ENCODE data around the gene AMN. TPM values are rescaled to one million over a fixed set of nuclear protein-coding genes. Genes with fewer than 3 reads are reported as not detected.
A peak's percentile ranks its signal among the peaks of the same experiment; 100 is the strongest.

AMN gene
- total RNA-seq, 1 donor from 2014 or later, result 0.30 TPM

GRCh38 chr14:102909911-102910310, 12.6 kb upstream of the AMN start:
- no peaks in the 10 kb centered on the region for H3K9me3 Mint-ChIP-seq (ENCODE audit: low read depth)
- peak; percentile 65 for DNase-seq (ENCODE audit: low spot score)
- H3K36me3 Mint-ChIP-seq (ENCODE audit: low read depth), result peaks cover 7% of the 10 kb centered on the region
- H3K4me1 Mint-ChIP-seq (ENCODE audit: low read depth), result no peaks in the 10 kb centered on the region
- H3K27ac Mint-ChIP-seq (ENCODE audit: unreplicated experiment), result no peak overlapping the region
- TF ChIP-seq, protein P1, sequence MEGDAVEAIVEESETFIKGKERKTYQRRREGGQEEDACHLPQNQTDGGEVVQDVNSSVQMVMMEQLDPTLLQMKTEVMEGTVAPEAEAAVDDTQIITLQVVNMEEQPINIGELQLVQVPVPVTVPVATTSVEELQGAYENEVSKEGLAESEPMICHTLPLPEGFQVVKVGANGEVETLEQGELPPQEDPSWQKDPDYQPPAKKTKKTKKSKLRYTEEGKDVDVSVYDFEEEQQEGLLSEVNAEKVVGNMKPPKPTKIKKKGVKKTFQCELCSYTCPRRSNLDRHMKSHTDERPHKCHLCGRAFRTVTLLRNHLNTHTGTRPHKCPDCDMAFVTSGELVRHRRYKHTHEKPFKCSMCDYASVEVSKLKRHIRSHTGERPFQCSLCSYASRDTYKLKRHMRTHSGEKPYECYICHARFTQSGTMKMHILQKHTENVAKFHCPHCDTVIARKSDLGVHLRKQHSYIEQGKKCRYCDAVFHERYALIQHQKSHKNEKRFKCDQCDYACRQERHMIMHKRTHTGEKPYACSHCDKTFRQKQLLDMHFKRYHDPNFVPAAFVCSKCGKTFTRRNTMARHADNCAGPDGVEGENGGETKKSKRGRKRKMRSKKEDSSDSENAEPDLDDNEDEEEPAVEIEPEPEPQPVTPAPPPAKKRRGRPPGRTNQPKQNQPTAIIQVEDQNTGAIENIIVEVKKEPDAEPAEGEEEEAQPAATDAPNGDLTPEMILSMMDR (IDR thresholded peaks at IDR 0.05), result no peak
- no peak overlapping the region for H3K4me3 Mint-ChIP-seq (ENCODE audit: unreplicated experiment)
- no peaks in the 10 kb centered on the region for H3K27me3 Mint-ChIP-seq (ENCODE audit: low read depth)

GRCh38 chr14:102910442-102910841, 12.0 kb upstream of the AMN start:
- H3K27me3 Mint-ChIP-seq (ENCODE audit: low read depth), result no peaks in the 10 kb centered on the region
- H3K27ac Mint-ChIP-seq (ENCODE audit: unreplicated experiment), result no peak overlapping the region
- peak; percentile 72 for DNase-seq (ENCODE audit: low spot score)
- peaks cover 4% of the 10 kb centered on the region for H3K36me3 Mint-ChIP-seq (ENCODE audit: low read depth)
- H3K4me3 Mint-ChIP-seq (ENCODE audit: unreplicated experiment), result no peak overlapping the region
- H3K9me3 Mint-ChIP-seq (ENCODE audit: low read depth), result no peaks in the 10 kb centered on the region
- TF ChIP-seq, protein P1 (IDR thresholded peaks at IDR 0.05), result no peak
- H3K4me1 Mint-ChIP-seq (ENCODE audit: low read depth), result no peaks in the 10 kb centered on the region

GRCh38 chr14:102911541-102911951, 10.9 kb upstream of the AMN start:
- peaks cover 4% of the 10 kb centered on the region for H3K36me3 Mint-ChIP-seq (ENCODE audit: low read depth)
- no peak overlapping the region for H3K27ac Mint-ChIP-seq (ENCODE audit: unreplicated experiment)
- no peaks in the 10 kb centered on the region for H3K27me3 Mint-ChIP-seq (ENCODE audit: low read depth)
- DNase-seq (ENCODE audit: low spot score), result peak; percentile 75
- H3K9me3 Mint-ChIP-seq (ENCODE audit: low read depth), result no peaks in the 10 kb centered on the region
- no peaks in the 10 kb centered on the region for H3K4me1 Mint-ChIP-seq (ENCODE audit: low read depth)
- H3K4me3 Mint-ChIP-seq (ENCODE audit: unreplicated experiment), result no peak overlapping the region
- TF ChIP-seq, protein P1 (IDR thresholded peaks at IDR 0.05), result no peak

DNA sequence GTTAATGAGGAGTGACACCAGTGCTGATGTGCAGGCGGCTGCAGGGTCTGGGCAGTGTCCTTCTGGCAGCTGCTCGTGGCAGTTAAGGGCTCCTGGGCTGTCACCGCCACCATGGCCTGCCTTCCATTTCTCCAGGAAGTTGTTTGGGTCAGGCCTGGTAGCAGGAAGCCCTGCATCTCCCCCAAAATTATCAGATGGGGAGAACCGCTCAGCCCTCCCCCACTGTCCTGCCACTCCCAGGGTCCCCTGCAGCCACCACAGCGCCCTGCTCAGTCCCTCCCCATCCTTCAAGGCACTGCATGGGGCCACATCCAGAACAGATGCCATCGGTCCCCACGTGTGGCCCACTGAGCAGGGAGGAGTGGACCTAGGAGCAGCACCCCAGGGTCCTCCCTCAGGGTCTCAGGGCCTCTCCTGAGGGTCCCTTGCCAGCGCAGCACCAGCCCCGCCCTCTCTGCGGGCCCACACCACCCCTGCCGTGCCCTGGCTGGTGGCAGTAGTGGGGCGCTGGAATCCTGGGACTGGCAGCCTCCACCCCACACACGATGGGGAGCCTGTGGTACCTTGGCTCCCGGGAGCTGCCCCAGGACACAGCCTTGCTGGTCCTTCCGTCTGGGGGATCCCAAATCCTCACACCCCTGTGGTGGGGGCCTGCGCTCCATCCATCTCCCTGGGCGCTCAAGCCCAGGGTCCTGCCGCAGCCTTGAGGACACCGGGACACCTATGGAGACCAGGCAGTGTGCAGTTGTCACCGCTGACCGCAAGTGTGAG, 10.3 kb upstream of the AMN start:
- DNase-seq (ENCODE audit: low spot score), result peak; percentile 74
- Mint-ChIP-seq H3K4me1 (ENCODE audit: low read depth) (no peaks in the 10 kb centered on the region), H3K4me3 (ENCODE audit: unreplicated experiment) (no peak overlapping the region), H3K36me3 (ENCODE audit: low read depth) (peaks cover 2% of the 10 kb centered on the region), H3K27me3 (ENCODE audit: low read depth) (no peaks in the 10 kb centered on the region), H3K27ac (ENCODE audit: unreplicated experiment) (no peak overlapping the region), H3K9me3 (ENCODE audit: low read depth) (no peaks in the 10 kb centered on the region)
- TF ChIP-seq, protein P1 (IDR thresholded peaks at IDR 0.05), result no peak

DNA sequence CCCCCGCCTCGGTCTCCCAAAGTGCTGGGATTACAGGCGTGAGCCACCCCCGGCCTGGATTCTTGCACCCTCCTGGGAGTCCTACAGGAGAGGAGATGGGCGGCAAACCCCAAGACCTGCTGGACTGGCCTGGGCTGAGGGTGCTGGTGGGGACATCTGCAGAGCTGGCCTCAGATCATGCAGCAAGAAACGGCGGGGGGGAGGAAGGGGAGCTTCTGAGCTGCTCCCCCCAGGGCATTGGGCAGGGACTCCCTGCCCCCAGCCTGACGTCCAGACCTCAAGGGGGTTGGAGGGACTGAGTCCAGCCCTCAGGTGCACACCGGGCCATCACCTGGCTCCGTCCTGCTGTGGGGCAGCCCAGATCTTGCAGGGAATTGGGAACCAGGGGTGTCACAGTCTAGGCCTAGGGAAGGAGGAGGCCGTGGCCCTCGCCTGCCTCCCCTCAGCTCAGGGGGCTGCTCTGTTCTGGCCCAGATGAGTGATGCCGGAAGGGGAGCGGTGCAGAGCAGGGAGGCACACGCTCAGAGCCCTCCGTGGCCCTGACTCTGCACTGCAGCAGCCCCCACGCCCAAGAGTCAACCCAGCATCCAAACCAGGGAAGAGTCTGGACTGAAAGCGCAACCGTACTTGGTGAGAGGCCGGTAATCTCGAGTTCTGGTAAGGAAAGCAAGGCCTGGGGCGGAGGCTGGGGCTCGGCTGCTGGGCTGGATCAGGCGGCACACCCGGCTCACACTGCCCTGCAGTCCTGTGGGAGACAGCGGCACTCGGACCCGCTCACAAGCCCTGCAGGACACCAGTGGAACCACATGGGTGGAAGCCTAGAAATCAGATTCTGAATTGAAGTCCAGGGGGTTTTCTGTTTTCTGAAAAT, 8.9 kb upstream of the AMN start:
- H3K9me3 Mint-ChIP-seq (ENCODE audit: low read depth), result no peaks in the 10 kb centered on the region
- no peak overlapping the region for H3K27ac Mint-ChIP-seq (ENCODE audit: unreplicated experiment)
- no peaks in the 10 kb centered on the region for H3K36me3 Mint-ChIP-seq (ENCODE audit: low read depth)
- no peaks in the 10 kb centered on the region for H3K4me1 Mint-ChIP-seq (ENCODE audit: low read depth)
- DNase-seq (ENCODE audit: low spot score), result peak; percentile 89
- TF ChIP-seq, protein P1 (IDR thresholded peaks at IDR 0.05), result no peak
- no peaks in the 10 kb centered on the region for H3K27me3 Mint-ChIP-seq (ENCODE audit: low read depth)
- H3K4me3 Mint-ChIP-seq (ENCODE audit: unreplicated experiment), result no peak overlapping the region
